ENCODE measurements around the gene CCN6. TPM values are rescaled to one million over a fixed set of nuclear protein-coding genes. Genes with fewer than 3 reads are reported as not detected.

The CCN6 gene
- total RNA-seq, 1 donor from 2014 or later: not detected

DNA sequence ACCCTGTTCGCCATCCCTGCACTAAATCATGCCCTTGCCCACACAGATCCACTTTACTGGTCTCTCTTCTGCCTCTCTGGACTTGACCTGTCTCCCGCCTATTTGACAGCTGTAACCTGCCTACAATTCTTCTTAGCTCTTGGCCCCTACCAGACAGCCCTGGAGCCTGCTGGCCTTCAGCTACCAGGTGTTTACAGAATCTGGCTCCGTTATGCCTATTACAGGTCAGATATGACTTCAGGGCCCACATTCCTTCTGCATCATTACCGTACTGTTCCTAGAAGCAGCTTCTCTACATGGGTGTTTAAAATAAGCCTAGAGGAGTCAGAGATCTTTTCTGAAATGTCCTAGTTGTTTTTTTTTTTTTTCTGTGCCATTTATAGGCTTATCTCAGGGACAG lies 45.4 kb upstream of the CCN6 start:
- Mint-ChIP-seq H3K4me3 (ENCODE audit: unreplicated experiment) (no peak overlapping the region), H3K27ac (ENCODE audit: unreplicated experiment) (no peak overlapping the region), H3K27me3 (ENCODE audit: unreplicated experiment) (no peaks in the 10 kb centered on the region), H3K9me3 (ENCODE audit: unreplicated experiment) (no peaks in the 10 kb centered on the region), H3K4me1 (ENCODE audit: unreplicated experiment) (peaks cover 3% of the 10 kb centered on the region), H3K36me3 (ENCODE audit: unreplicated experiment) (no peaks in the 10 kb centered on the region)
- no peak for DNase-seq (ENCODE audit: extremely low spot score, unreplicated experiment)
- TF ChIP-seq, protein P1, sequence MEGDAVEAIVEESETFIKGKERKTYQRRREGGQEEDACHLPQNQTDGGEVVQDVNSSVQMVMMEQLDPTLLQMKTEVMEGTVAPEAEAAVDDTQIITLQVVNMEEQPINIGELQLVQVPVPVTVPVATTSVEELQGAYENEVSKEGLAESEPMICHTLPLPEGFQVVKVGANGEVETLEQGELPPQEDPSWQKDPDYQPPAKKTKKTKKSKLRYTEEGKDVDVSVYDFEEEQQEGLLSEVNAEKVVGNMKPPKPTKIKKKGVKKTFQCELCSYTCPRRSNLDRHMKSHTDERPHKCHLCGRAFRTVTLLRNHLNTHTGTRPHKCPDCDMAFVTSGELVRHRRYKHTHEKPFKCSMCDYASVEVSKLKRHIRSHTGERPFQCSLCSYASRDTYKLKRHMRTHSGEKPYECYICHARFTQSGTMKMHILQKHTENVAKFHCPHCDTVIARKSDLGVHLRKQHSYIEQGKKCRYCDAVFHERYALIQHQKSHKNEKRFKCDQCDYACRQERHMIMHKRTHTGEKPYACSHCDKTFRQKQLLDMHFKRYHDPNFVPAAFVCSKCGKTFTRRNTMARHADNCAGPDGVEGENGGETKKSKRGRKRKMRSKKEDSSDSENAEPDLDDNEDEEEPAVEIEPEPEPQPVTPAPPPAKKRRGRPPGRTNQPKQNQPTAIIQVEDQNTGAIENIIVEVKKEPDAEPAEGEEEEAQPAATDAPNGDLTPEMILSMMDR (IDR thresholded peaks at IDR 0.05): no peak

DNA sequence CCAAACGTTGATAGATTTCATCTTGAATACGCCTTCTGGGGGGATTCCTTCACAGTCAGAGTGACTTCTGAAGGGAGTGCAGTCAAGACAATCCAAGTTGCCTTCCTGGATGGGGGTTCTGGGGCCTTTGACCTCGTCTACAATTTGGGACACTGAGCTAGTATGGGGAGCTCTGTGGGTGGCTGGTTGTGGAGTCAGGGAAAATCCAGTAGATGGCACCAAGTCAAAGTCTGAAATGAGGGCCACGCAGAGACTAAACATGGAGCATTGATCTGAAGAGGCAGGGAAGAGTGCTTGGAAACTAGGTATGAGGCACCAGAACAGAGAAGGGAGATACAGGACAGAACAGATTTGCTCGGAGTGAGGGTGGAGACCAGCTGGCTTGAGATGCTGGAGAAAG lies 43.6 kb upstream of the CCN6 start:
- TF ChIP-seq, protein P1 (IDR thresholded peaks at IDR 0.05): peak; percentile 17
- DNase-seq (ENCODE audit: extremely low spot score, unreplicated experiment): no peak
- Mint-ChIP-seq H3K27me3 (ENCODE audit: unreplicated experiment) (no peaks in the 10 kb centered on the region), H3K27ac (ENCODE audit: unreplicated experiment) (no peak overlapping the region), H3K4me1 (ENCODE audit: unreplicated experiment) (peaks cover 17% of the 10 kb centered on the region), H3K9me3 (ENCODE audit: unreplicated experiment) (no peaks in the 10 kb centered on the region), H3K36me3 (ENCODE audit: unreplicated experiment) (no peaks in the 10 kb centered on the region), H3K4me3 (ENCODE audit: unreplicated experiment) (no peak overlapping the region)

DNA sequence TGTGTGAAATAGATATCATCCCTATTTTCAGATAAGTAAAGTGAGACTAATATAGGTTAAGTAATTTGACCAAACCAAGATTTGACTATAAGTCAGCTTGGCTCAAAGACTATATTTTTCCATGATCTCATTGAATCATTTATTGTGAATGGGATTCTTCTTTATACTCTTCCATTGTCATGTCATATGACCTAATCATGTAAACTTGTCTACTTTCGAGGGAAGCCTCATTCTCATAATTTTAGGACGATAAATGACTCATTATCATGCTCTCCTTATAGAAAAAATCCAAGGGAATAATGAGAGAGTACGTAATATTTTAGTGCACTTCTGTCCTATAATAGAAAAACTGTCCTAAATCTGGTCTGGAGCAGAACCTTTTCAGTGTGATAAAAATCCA lies 40.9 kb upstream of the CCN6 start:
- no peaks in the 10 kb centered on the region for H3K27me3 Mint-ChIP-seq (ENCODE audit: unreplicated experiment)
- no peaks in the 10 kb centered on the region for H3K9me3 Mint-ChIP-seq (ENCODE audit: unreplicated experiment)
- DNase-seq (ENCODE audit: extremely low spot score, unreplicated experiment): no peak

DNA sequence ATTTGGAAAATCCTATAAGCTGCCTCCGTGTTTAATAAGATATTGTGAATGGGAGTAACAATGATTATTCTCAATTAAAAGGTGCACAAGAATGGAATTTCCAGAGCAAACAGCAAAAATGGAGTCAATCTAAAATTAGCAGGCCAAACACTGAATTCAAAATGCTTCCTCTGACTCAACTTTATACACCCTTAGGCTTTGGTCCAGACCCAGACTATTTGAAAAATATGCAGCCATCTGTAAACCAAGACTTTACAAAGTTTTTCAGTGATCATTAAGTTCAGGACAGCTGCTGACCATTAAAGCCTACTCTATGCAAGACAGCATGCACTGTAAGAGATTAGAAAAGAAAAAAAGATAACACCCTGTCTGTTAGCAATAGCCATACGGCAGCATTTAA lies 39.4 kb upstream of the CCN6 start:
- H3K4me1 Mint-ChIP-seq (ENCODE audit: unreplicated experiment): peaks cover 47% of the 10 kb centered on the region
- peak overlapping the region; percentile 73 for H3K27ac Mint-ChIP-seq (ENCODE audit: unreplicated experiment)
- no peak for DNase-seq (ENCODE audit: extremely low spot score, unreplicated experiment)
- no peaks in the 10 kb centered on the region for H3K27me3 Mint-ChIP-seq (ENCODE audit: unreplicated experiment)
- no peak overlapping the region for H3K4me3 Mint-ChIP-seq (ENCODE audit: unreplicated experiment)
- no peaks in the 10 kb centered on the region for H3K36me3 Mint-ChIP-seq (ENCODE audit: unreplicated experiment)
- TF ChIP-seq, protein P1 (IDR thresholded peaks at IDR 0.05): no peak
- no peaks in the 10 kb centered on the region for H3K9me3 Mint-ChIP-seq (ENCODE audit: unreplicated experiment)

More for the DNA sequence above, 40.9 kb upstream of the CCN6 start:
- H3K36me3 Mint-ChIP-seq (ENCODE audit: unreplicated experiment): no peaks in the 10 kb centered on the region
- H3K4me1 Mint-ChIP-seq (ENCODE audit: unreplicated experiment): peaks cover 33% of the 10 kb centered on the region
- TF ChIP-seq, protein P1 (IDR thresholded peaks at IDR 0.05): no peak
- H3K27ac Mint-ChIP-seq (ENCODE audit: unreplicated experiment): no peak overlapping the region
- no peak overlapping the region for H3K4me3 Mint-ChIP-seq (ENCODE audit: unreplicated experiment)

DNA sequence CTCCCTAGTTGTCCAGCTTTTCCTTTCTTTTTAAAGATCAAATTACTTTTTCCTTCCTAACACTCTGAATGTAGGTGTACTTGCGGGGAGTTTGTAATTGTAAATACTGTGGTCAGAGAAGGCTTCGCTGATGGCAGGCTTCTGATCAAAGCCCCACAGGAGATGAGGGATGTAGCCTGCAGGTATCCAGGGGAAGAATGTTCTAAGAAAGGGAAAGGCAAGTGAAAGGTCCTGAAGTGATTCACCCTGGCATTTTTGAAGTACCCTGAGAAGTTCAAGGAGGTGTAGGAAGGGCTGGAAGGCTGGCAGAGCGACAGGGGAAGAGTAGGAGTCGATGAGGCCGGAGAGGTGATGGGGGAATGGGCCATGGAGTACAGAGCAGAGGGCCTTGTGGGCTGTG lies 38.2 kb upstream of the CCN6 start:
- Mint-ChIP-seq H3K9me3 (ENCODE audit: unreplicated experiment) (no peaks in the 10 kb centered on the region), H3K27ac (ENCODE audit: unreplicated experiment) (peak overlapping the region; percentile 24), H3K4me1 (ENCODE audit: unreplicated experiment) (peaks cover 48% of the 10 kb centered on the region), H3K36me3 (ENCODE audit: unreplicated experiment) (no peaks in the 10 kb centered on the region), H3K4me3 (ENCODE audit: unreplicated experiment) (no peak overlapping the region), H3K27me3 (ENCODE audit: unreplicated experiment) (no peaks in the 10 kb centered on the region)
- TF ChIP-seq, protein P1 (IDR thresholded peaks at IDR 0.05): no peak
- no peak for DNase-seq (ENCODE audit: extremely low spot score, unreplicated experiment)
